ENCODE data around the gene HSFX3. TPM values are rescaled to one million over a fixed set of nuclear protein-coding genes. Genes with fewer than 3 reads are reported as not detected.
"Not testable (repeated sequence)": the region's sequence is repeated elsewhere in the genome, so short reads cannot be mapped to it uniquely, and the experiment has no call there.

Gene HSFX3
- total and polyA plus RNA-seq, 2 of the 8 experiments (the other 6 are each of a cell fraction or from before 2014, with no cell fraction given), result not detected

DNA sequence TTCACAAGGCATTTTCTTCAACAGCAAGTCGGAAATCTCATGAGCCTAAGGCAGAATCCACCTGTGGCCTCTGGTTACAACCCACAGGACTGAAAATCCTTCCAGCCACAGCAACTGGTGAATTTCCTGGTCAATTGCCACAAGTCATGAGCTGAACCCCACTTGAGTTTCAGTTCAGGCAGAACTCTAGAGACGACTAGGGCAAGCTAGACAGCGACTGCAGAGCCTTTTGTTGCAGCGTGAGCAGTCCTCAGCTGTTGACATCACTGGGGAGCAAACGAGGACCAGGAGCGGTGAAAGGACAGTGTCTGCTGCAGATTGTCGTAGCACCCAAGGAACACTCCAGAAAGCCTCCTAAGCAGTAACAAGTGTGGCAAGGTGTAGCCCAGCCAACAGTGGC is 46.2 kb upstream of the HSFX3 start:
- DNase-seq (ENCODE audit: low read depth in 1 of 2, low spot score in 2 of 2); H4K91ac ChIP-seq (replicated peaks; ENCODE audit: insufficient read length, low read length); H4K5ac ChIP-seq (ENCODE audit: insufficient read length, low read depth, low read length); H3K4me1 ChIP-seq (replicated peaks in 1 of 4; ENCODE audit: control insufficient read depth in 3 of 4, insufficient read depth in 4 of 4, low read length in 3 of 4); H2BK15ac ChIP-seq (ENCODE audit: low read length); H2BK120ac ChIP-seq (replicated peaks; ENCODE audit: low read depth, low read length); H3K27ac ChIP-seq (ENCODE audit: low read depth, low read length); H4K8ac ChIP-seq (ENCODE audit: extremely low read depth, insufficient read depth, low read length); H3K23me2 ChIP-seq (ENCODE audit: low read depth, low read length); FAIRE-seq; POLR2A ChIA-PET (ENCODE audit: partially characterized antibody); H3K79me1 ChIP-seq (ENCODE audit: low read depth, low read length); H3K56ac ChIP-seq (replicated peaks; ENCODE audit: insufficient read length, low read depth, low read length); H2BK12ac ChIP-seq (ENCODE audit: low read depth, low read length); H3K79me2 ChIP-seq (ENCODE audit: control insufficient read depth in 1 of 2, insufficient read depth in 2 of 2, low read length in 2 of 2); H3K14ac ChIP-seq (ENCODE audit: insufficient read length); H3K4me2 ChIP-seq (ENCODE audit: insufficient read depth in 1 of 2, low read depth in 2 of 2, low read length in 2 of 2); CTCF ChIA-PET (ENCODE audit: partially characterized antibody); H3K4ac ChIP-seq (replicated peaks; ENCODE audit: insufficient read length, low read depth, low read length); H4K20me1 ChIP-seq (replicated peaks in 1 of 2; ENCODE audit: control insufficient read depth in 1 of 2, insufficient read depth in 2 of 2, low read length in 2 of 2); H3K9ac ChIP-seq (replicated peaks in 1 of 4; ENCODE audit: extremely low read depth in 1 of 4, low read depth in 3 of 4, low read length in 3 of 4); H2AFZ ChIP-seq (ENCODE audit: low read length); H2BK20ac ChIP-seq (ENCODE audit: low read length); H3K23ac ChIP-seq (ENCODE audit: insufficient read length); H2AK5ac ChIP-seq (ENCODE audit: low read depth, low read length); H3K4me3 ChIP-seq (ENCODE audit: extremely low read depth in 1 of 4, insufficient read depth in 2 of 4, low read depth in 3 of 4, low read length in 4 of 4); H2BK5ac ChIP-seq (ENCODE audit: low read depth, low read length); H3K18ac ChIP-seq (ENCODE audit: extremely low read depth, low read length); H3K36me3 ChIP-seq (ENCODE audit: control insufficient read depth in 2 of 4, insufficient read depth in 4 of 4, low read length in 3 of 4); H3K27me3 ChIP-seq (replicated peaks in 1 of 4; ENCODE audit: control insufficient read depth in 3 of 4, extremely low read depth in 1 of 4, insufficient read depth in 3 of 4, low read length in 3 of 4); H3K9me3 ChIP-seq (ENCODE audit: insufficient read depth in 2 of 2, low read depth in 1 of 2, low read length in 1 of 2): not testable (repeated sequence)
- WGBS, 2 experiments (ENCODE audit: extremely low coverage in 1 of 2, insufficient coverage in 1 of 2, insufficient read length in 1 of 2, insufficient replicate concordance in 2 of 2, low coverage in 1 of 2, low lambda C conversion rate in 2 of 2, missing lambda C conversion rate in 1 of 2), result no CpG with 5 or more reads among the region's 7 CpGs

DNA sequence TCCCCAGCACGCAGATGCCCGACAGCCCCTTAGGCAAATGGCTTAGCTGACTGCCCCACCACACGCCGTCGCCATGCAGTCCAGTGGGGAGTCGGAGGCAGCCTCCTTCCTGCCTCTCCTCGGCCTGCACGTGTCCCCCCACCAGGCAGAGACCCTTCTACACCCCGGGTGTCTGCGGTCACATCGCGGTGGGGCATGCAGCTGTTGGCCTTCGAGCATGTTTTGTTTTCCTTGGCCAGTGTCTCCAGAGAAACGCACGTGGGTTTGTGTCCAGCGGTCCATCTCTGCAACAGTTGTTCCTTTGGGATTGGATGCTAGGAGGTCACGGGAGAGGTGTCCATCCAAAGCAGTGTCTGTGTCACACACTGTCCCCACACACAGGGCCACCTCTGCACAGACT is 45.5 kb upstream of the HSFX3 start, which contains the start of gene HSFX2:
TSS of gene HSFX2 (minus strand) at position 101 of the 400 bp plus-strand sequence. CDS start 614 bp downstream, outside the sequence.
- H3K23ac ChIP-seq (ENCODE audit: insufficient read length); H2AFZ ChIP-seq (ENCODE audit: low read length); H3K14ac ChIP-seq (ENCODE audit: insufficient read length); H3K9ac ChIP-seq (replicated peaks in 1 of 4; ENCODE audit: extremely low read depth in 1 of 4, low read depth in 3 of 4, low read length in 3 of 4); H3K36me3 ChIP-seq (ENCODE audit: control insufficient read depth in 2 of 4, insufficient read depth in 4 of 4, low read length in 3 of 4); H3K56ac ChIP-seq (replicated peaks; ENCODE audit: insufficient read length, low read depth, low read length); H3K27ac ChIP-seq (ENCODE audit: low read depth, low read length); H3K27me3 ChIP-seq (replicated peaks in 1 of 4; ENCODE audit: control insufficient read depth in 3 of 4, extremely low read depth in 1 of 4, insufficient read depth in 3 of 4, low read length in 3 of 4); H3K23me2 ChIP-seq (ENCODE audit: low read depth, low read length); H4K8ac ChIP-seq (ENCODE audit: extremely low read depth, insufficient read depth, low read length); H3K79me2 ChIP-seq (ENCODE audit: control insufficient read depth in 1 of 2, insufficient read depth in 2 of 2, low read length in 2 of 2); H2BK5ac ChIP-seq (ENCODE audit: low read depth, low read length); H3K4me1 ChIP-seq (replicated peaks in 1 of 4; ENCODE audit: control insufficient read depth in 3 of 4, insufficient read depth in 4 of 4, low read length in 3 of 4); H2BK20ac ChIP-seq (ENCODE audit: low read length); H4K91ac ChIP-seq (replicated peaks; ENCODE audit: insufficient read length, low read length); H3K79me1 ChIP-seq (ENCODE audit: low read depth, low read length); CTCF ChIA-PET (ENCODE audit: partially characterized antibody); DNase-seq (ENCODE audit: low read depth in 1 of 2, low spot score in 2 of 2); H2BK120ac ChIP-seq (replicated peaks; ENCODE audit: low read depth, low read length); H2BK15ac ChIP-seq (ENCODE audit: low read length); H3K4ac ChIP-seq (replicated peaks; ENCODE audit: insufficient read length, low read depth, low read length); H4K20me1 ChIP-seq (replicated peaks in 1 of 2; ENCODE audit: control insufficient read depth in 1 of 2, insufficient read depth in 2 of 2, low read length in 2 of 2); H2AK5ac ChIP-seq (ENCODE audit: low read depth, low read length); POLR2A ChIA-PET (ENCODE audit: partially characterized antibody); H2BK12ac ChIP-seq (ENCODE audit: low read depth, low read length); FAIRE-seq; H3K4me2 ChIP-seq (ENCODE audit: insufficient read depth in 1 of 2, low read depth in 2 of 2, low read length in 2 of 2); H3K9me3 ChIP-seq (ENCODE audit: insufficient read depth in 2 of 2, low read depth in 1 of 2, low read length in 1 of 2); H4K5ac ChIP-seq (ENCODE audit: insufficient read length, low read depth, low read length); H3K18ac ChIP-seq (ENCODE audit: extremely low read depth, low read length); H3K4me3 ChIP-seq (ENCODE audit: extremely low read depth in 1 of 4, insufficient read depth in 2 of 4, low read depth in 3 of 4, low read length in 4 of 4): not testable (repeated sequence)
- WGBS, 2 experiments (ENCODE audit: extremely low coverage in 1 of 2, insufficient coverage in 1 of 2, insufficient read length in 1 of 2, insufficient replicate concordance in 2 of 2, low coverage in 1 of 2, low lambda C conversion rate in 2 of 2, missing lambda C conversion rate in 1 of 2), result no CpG with 5 or more reads among the region's 17 CpGs
